Activated naive CD8-positive, alpha-beta T cell treated with anti-CD3 and anti-CD28 coated beads, Interleukin-2, amount 10 ng/mL, durations not matched to agents 7 days and 5 days (primary cell): ENCODE measurements around the gene DAZ2. TPM values are rescaled to one million over a fixed set of nuclear protein-coding genes. Genes with fewer than 3 reads are reported as not detected.
"Not testable (repeated sequence)": the region's sequence is repeated elsewhere in the genome, so short reads cannot be mapped to it uniquely, and the experiment has no call there.

Source experiments
- ATAC-seq: fragments of 150-1000 bp; cut with Tn5 transposase; one replicate; pipeline ENCODE4 v1.10.0; 2021; ENCODE audit warnings: low read depth, moderate library complexity
- POLR2A ChIA-PET: fragments of 350-600 bp; sonication (Branson Sonifier 250); formaldehyde crosslinking; loops from one replicate; lab custom pipeline; 2021; ENCODE audit warnings: antibody characterized with exemption; lab: Charles Lee
- DNase-seq: peaks from one replicate; pipeline ENCODE4 v3.0.0; 2021
- H3K27ac Mint-ChIP-seq: one replicate; pipeline ENCODE4 v1.8.0; 2022; ENCODE audit warnings: mild to moderate bottlenecking, mixed read lengths
- H3K27me3 Mint-ChIP-seq: one replicate; pipeline ENCODE4 v1.8.0; 2022; ENCODE audit warnings: mild to moderate bottlenecking, moderate library complexity, mixed read lengths
- H3K36me3 Mint-ChIP-seq: one replicate; pipeline ENCODE4 v1.8.0; 2021; ENCODE audit warnings: mild to moderate bottlenecking, mixed read lengths
- H3K4me1 Mint-ChIP-seq: one replicate; pipeline ENCODE4 v1.8.0; 2021; ENCODE audit warnings: mixed read lengths
- H3K4me3 Mint-ChIP-seq: one replicate; pipeline ENCODE4 v1.8.0; 2022; ENCODE audit warnings: mild to moderate bottlenecking, moderate library complexity, mixed read lengths
- H3K9me3 Mint-ChIP-seq: one replicate; pipeline ENCODE4 v1.8.0; 2021; ENCODE audit warnings: mixed read lengths
- total RNA-seq, 2 experiments: library from RNA; stranded (reverse); gene quantifications; one replicate each; pipeline ENCODE4 v1.2.3, GENCODE V29; 2021

DAZ2 gene
- total RNA-seq, result not detected

GRCh38 chrY:23219233-23219632, at the start of gene DAZ2:
Gene DAZ2, plus strand, starts transcription at chrY:23219533. Its CDS starts 208 bp downstream, at chrY:23219741.
- H3K4me1 Mint-ChIP-seq, POLR2A ChIA-PET, H3K9me3 Mint-ChIP-seq, ATAC-seq, H3K27ac Mint-ChIP-seq, DNase-seq, H3K4me3 Mint-ChIP-seq, H3K36me3 Mint-ChIP-seq, H3K27me3 Mint-ChIP-seq: not testable (repeated sequence)

GRCh38 chrY:23198908-23199307, 20.4 kb upstream of the DAZ2 start, which contains the start of gene DAZ1:
Gene DAZ1, minus strand, starts transcription at chrY:23199008. Its CDS starts 208 bp downstream, at chrY:23198800.
- H3K4me1 Mint-ChIP-seq, H3K27ac Mint-ChIP-seq, DNase-seq, H3K27me3 Mint-ChIP-seq, H3K4me3 Mint-ChIP-seq, ATAC-seq, POLR2A ChIA-PET, H3K9me3 Mint-ChIP-seq, H3K36me3 Mint-ChIP-seq: not testable (repeated sequence)

- H3K4me1 Mint-ChIP-seq, DNase-seq, H3K9me3 Mint-ChIP-seq, H3K27ac Mint-ChIP-seq, H3K4me3 Mint-ChIP-seq, POLR2A ChIA-PET, ATAC-seq, H3K36me3 Mint-ChIP-seq, H3K27me3 Mint-ChIP-seq: not testable (repeated sequence)
These were observed 11.9 kb upstream of the DAZ2 start for GRCh38 chrY:23207455-23207854.

GRCh38 chrY:23209802-23210495, 9.4 kb upstream of the DAZ2 start:
- H3K27me3 Mint-ChIP-seq, ATAC-seq, POLR2A ChIA-PET: not testable (repeated sequence)

GRCh38 chrY:23210681-23211080, 8.7 kb upstream of the DAZ2 start:
- H3K9me3 Mint-ChIP-seq, H3K27me3 Mint-ChIP-seq, POLR2A ChIA-PET, ATAC-seq, H3K27ac Mint-ChIP-seq, DNase-seq, H3K4me3 Mint-ChIP-seq, H3K36me3 Mint-ChIP-seq, H3K4me1 Mint-ChIP-seq: not testable (repeated sequence)

More at GRCh38 chrY:23209802-23210495, 9.4 kb upstream of the DAZ2 start:
- not testable (repeated sequence) for H3K4me1 Mint-ChIP-seq, DNase-seq, H3K4me3 Mint-ChIP-seq, H3K27ac Mint-ChIP-seq, H3K9me3 Mint-ChIP-seq, H3K36me3 Mint-ChIP-seq

Other genes with a start within 250 kb of the DAZ2 start
- not detected for gene BPY2, start 235.3 kb upstream of the DAZ2 start, total RNA-seq
- gene DAZ1, start 20.5 kb upstream of the DAZ2 start, total RNA-seq, result not detected